ENCODE results near the gene RAB8A. TPM values are rescaled to one million over a fixed set of nuclear protein-coding genes. Genes with fewer than 3 reads are reported as not detected.

Gene RAB8A
- total RNA-seq = 65.5 and 71.9 TPM in 2 replicates

DNA sequence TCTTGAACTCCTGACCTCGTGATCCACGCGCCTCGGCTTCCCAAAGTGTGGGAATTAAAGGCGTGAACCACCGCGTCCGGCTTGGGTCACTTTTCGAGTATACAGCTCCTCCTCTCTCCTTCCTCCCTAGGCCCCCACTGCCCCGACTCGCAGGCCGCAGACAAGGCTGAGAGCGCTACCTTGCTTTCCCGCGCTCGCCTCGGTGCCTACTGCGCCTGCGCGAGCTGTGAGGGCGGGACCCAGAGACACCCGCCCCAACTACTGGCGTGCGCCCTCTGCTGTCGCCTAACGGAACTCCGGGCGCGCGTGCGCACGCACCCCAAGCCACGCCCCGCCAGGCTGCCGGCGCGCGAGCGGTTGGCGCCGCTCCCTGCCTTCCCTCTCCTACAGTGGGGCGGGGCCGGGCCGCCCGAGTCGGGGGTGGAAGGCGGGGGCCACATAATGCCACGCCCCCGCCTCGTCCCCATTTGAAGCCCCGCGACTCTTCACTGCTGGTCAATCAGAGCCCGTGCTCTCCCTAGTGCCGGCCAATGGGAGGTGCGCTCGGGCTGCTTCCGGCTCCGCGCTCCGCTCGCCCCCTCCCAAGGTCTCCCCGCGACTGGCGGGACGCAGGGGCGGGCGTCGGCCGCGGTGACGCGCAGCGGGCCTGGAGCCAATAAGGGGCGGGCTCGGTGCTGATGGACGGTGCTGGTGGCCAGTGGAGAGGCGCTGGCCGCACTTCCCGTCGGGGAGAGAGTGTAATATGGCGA is at the start of gene RAB8A:
Gene RAB8A, plus strand, starts transcription at position 730 of the 749 bp plus-strand sequence. Its CDS starts 13 bp downstream, at position 743.

DNA sequence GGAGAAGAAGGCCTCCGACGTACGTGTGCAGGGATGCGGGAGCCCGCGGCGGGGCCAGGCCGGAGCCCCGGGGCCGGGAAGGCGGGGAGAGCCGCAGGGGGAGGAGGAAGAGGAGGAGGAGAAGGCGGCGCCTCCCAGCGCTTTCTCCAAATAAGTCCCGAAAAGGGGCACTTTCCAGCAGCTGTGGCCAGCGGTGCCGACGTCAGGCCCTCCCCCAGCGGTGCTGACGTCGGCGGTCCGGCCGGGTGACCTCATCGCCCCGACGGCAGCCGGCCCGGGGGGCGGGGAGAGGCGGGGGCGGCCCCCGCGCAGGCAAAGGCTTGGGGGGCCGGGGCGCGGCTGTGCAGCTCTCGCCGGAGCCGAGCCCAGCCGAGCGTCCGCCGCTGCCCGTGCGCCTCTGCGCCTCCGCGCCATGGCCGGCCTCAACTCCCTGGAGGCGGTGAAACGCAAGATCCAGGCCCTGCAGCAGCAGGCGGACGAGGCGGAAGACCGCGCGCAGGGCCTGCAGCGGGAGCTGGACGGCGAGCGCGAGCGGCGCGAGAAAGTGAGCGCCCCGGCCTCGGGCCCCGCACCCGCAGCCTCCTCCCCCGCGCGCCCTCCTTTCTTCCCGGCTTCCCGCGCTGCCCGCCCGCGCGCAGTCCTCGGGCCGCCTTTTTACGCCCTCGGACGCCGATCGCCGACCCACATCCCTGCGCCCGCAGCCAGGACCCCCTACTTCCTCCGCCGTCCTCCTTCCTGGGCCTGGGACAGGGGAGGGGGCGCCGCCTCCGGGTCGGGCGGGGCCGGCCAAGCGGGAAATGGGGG is 35.3 kb upstream of the RAB8A start, which contains the start of gene TPM4:
Gene TPM4, plus strand, starts transcription at position 342 of the 804 bp plus-strand sequence. Its CDS starts 71 bp downstream, at position 413.

DNA sequence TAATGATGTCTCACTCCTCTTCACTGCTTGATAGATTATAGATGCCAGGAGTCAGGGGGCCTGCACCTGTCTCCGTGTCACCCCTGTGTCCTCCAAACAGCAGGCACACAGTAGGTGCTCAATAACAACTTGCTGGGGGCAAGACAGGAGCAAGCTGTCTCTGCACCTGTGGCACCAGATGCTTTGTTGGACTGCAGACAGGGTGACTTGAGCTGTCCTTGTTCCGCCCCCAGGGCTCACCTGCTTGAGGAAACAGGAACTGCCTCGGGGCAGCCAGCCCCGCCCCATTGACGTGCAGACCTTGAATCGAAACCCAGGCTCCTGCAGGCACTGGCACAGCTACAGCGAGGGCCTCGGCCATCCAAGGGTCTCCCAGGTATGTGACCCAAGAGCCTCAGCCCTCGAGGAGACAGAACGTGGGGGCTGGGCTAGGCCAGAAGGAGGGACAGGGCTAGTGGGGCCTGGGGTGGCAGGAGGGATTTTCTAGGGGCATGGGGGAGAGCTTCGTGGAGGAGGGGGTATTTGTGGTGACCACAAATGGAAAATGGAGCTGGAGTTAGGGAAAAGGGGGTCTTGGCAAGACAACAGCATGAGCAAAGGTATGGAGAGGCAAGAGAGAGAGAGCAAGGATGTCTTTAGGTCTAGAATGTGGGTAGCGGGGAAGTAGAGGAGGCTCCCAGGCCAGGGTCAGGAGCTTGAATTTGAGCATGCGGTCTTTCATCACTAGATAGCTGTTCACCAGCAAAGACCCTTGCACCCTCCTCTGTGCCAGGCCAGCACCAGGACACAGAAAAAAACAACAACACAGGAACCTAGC is 31.9 kb downstream of the RAB8A start, which contains the start of gene HSH2D:
Gene HSH2D, plus strand, starts transcription at position 287 of the 817 bp plus-strand sequence. CDS start 5,066 bp downstream, outside the sequence.

Other genes with a start within 250 kb of the RAB8A start
- gene CYP4F2, start 213.8 kb upstream of the RAB8A start, total RNA-seq = not detected in 2 replicates
- gene CYP4F11, start 177.4 kb upstream of the RAB8A start, total RNA-seq = not detected in 2 replicates
- gene OR10H4, start 162.9 kb upstream of the RAB8A start, total RNA-seq = not detected in 2 replicates
- 1,096 and 1,158 TPM in 2 replicates for gene TPM4, start 35.4 kb upstream of the RAB8A start, total RNA-seq
- gene HSH2D, start 31.8 kb downstream of the RAB8A start, total RNA-seq = not detected in 2 replicates
- not detected in 2 replicates for gene CIB3, start 61.6 kb downstream of the RAB8A start, total RNA-seq
- gene FAM32A, start 73.5 kb downstream of the RAB8A start, total RNA-seq = 119 and 125 TPM in 2 replicates
- 92.9 and 138 TPM in 2 replicates for gene AP1M1, start 86.0 kb downstream of the RAB8A start, total RNA-seq
- gene KLF2, start 212.9 kb downstream of the RAB8A start, total RNA-seq = 2.0 and 2.8 TPM in 2 replicates

Data from smooth muscle cell of trachea (primary cell).